Calu3 (cell line): ENCODE measurements around the gene TUBB. TPM values are rescaled to one million over a fixed set of nuclear protein-coding genes. Genes with fewer than 3 reads are reported as not detected.
"Not testable (repeated sequence)": the region's sequence is repeated elsewhere in the genome, so short reads cannot be mapped to it uniquely, and the experiment has no call there.

Source experiments
- BruUV-seq: library from RNA; stranded (reverse); fragments of 400-500 nt; replicated peaks from 2 replicates; lab custom pipeline; 2021; lab: Mats Ljungman, UMichigan
- CTCF ChIA-PET: fragments of 300-600 bp; sonication (Branson Sonifier 250); formaldehyde crosslinking; loops from one replicate; lab custom pipeline; 2022; ENCODE audit warnings: antibody characterized with exemption; lab: Charles Lee
- DNase-seq: peaks from one replicate; pipeline ENCODE4 v3.0.0; 2022
- H3K27ac Mint-ChIP-seq: one replicate; pipeline ENCODE4 v1.8.0; 2022; ENCODE audit warnings: mixed read lengths; ENCODE audit not compliant: unreplicated experiment
- H3K27me3 Mint-ChIP-seq: one replicate; pipeline ENCODE4 v1.8.0; 2022; ENCODE audit warnings: mixed read lengths; ENCODE audit not compliant: unreplicated experiment
- H3K36me3 Mint-ChIP-seq: one replicate; pipeline ENCODE4 v1.8.0; 2022; ENCODE audit warnings: mild to moderate bottlenecking, moderate library complexity, mixed read lengths; ENCODE audit not compliant: insufficient read depth, unreplicated experiment
- H3K4me1 Mint-ChIP-seq: one replicate; pipeline ENCODE4 v1.8.0; 2022; ENCODE audit warnings: mild to moderate bottlenecking, low read depth, mixed read lengths; ENCODE audit not compliant: unreplicated experiment
- H3K4me3 Mint-ChIP-seq: one replicate; pipeline ENCODE4 v1.8.0; 2022; ENCODE audit warnings: mild to moderate bottlenecking, low read depth, moderate library complexity, mixed read lengths; ENCODE audit not compliant: unreplicated experiment
- H3K9me3 Mint-ChIP-seq: one replicate; pipeline ENCODE4 v1.8.0; 2022; ENCODE audit warnings: low read depth, mixed read lengths; ENCODE audit not compliant: unreplicated experiment
- intact Hi-C: fragments of 100-400 bp; cut with micrococcal nuclease; formaldehyde crosslinking; loops from one replicate; pipeline ENCODE4 v1.10.0; 2022; ENCODE audit not compliant: unreplicated experiment
- total RNA-seq: library from RNA; stranded (reverse); gene quantifications from 2 replicates; pipeline ENCODE4 v1.2.3, GENCODE V29; 2022
- TF ChIP-seq, protein P1 (sequence below): fragments of 200-600 bp; IDR thresholded peaks from one replicate; pipeline ENCODE4 v1.8.0; 2022; ENCODE audit warnings: antibody characterized with exemption; ENCODE audit not compliant: unreplicated experiment

Gene TUBB
- total RNA-seq, 1 experiment from 2014 or later: 1,123 TPM

DNA sequence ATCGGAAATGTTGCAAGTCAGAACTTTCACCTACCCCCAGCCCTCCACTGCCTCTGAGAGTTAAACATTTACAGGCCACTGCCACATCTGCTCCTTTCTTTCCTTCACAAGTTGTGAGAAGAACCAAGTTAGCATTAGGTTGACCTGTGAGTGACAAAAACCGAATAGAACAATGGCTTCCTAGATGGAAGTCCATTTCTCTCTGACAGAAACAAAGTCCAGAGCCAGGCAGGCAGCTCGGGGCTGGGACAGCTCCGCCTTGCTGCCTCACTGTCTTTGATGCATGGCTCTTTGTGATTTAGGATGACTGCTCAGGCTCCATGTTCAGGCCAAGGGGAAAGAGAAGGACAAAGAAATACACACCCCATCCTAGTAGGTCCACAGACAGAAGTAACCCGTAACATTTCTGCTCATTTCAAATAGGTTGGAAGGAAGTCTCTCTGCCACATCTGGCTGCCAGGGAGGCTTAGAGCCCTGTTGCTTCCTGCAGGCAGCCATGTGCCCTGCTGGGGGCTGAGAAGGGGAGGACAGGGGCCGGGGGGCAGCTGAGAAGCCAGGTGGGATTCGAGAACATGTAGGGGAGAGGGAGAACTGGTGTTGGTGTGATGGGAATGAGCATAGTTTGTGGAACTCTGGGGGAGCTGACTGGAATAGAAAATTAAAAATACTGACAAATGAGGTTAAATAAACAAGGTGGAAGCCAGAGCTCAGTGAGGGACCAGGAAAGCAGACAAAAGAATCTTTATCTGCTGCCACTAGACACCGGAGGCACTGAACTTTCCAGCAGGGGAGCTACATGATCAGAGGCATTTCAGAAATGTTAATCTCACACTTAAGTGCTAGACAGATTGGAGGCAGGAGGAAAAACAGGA, 43.7 kb downstream of the TUBB start:
- intact Hi-C loops: loop anchor here (1.0 to 2.0 kb wide), 4 partner anchors 12 to 22 kb away; partner anchors contain the start of gene FLOT1
- CTCF ChIA-PET: interaction anchor here (0.6 to 2.3 kb wide), 13 partner anchors 12 to 150 kb away, joined by 3 to 36 read pairs (median 4); partner anchors contain the start of genes IER3 and VARS2

DNA sequence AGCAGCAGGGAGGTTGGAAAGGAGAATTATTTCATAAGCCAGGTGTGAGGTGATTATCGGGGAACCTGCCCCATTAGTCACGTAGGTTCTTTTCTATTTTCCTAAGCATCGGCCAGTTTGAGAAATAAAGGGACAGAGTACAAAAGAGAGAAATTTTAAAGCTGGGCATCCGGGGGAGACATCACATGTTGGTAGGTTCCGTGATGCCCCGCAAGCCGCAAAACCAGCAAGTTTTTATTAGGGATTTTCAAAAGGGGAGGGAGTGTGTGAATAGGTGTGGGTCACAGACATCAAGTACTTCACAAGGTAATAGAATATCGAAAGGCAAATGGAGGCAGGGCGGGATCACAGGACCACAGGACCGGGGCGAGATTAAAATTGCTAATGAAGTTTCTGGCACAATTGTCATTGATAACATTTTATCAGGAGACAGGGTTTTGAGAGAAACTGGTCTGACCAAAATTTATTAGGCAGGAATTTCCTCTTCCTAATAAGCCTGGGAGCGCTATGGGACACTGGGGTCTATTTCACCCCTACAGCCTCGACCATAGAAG, 44.4 kb downstream of the TUBB start:
- Mint-ChIP-seq H3K4me1 (peaks cover 55% of the 10 kb centered on the region), H3K36me3 (peaks cover 24% of the 10 kb centered on the region), H3K27ac (peak overlapping the region; percentile 88), H3K4me3 (peak overlapping the region; percentile 27)
- intact Hi-C loops: loop anchor here (1.0 to 2.0 kb wide), 3 partner anchors 16 to 22 kb away; partner anchors contain the start of gene FLOT1
- BruUV-seq, H3K9me3 Mint-ChIP-seq, H3K27me3 Mint-ChIP-seq, DNase-seq: not testable (repeated sequence)
- CTCF ChIA-PET: interaction anchor here (0.7 to 2.3 kb wide), 12 partner anchors 13 to 149 kb away, joined by 3 to 36 read pairs (median 4); partner anchors contain the start of gene VARS2

More for the DNA sequence above, 43.7 kb downstream of the TUBB start:
- TF ChIP-seq, protein P1, sequence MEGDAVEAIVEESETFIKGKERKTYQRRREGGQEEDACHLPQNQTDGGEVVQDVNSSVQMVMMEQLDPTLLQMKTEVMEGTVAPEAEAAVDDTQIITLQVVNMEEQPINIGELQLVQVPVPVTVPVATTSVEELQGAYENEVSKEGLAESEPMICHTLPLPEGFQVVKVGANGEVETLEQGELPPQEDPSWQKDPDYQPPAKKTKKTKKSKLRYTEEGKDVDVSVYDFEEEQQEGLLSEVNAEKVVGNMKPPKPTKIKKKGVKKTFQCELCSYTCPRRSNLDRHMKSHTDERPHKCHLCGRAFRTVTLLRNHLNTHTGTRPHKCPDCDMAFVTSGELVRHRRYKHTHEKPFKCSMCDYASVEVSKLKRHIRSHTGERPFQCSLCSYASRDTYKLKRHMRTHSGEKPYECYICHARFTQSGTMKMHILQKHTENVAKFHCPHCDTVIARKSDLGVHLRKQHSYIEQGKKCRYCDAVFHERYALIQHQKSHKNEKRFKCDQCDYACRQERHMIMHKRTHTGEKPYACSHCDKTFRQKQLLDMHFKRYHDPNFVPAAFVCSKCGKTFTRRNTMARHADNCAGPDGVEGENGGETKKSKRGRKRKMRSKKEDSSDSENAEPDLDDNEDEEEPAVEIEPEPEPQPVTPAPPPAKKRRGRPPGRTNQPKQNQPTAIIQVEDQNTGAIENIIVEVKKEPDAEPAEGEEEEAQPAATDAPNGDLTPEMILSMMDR: peak; percentile 21
- no peaks in the 10 kb centered on the region for H3K27me3 Mint-ChIP-seq
- H3K9me3 Mint-ChIP-seq: peaks cover 5% of the 10 kb centered on the region
- peak overlapping the region; percentile 27 for H3K4me3 Mint-ChIP-seq
- DNase-seq: peak; percentile 79
- H3K27ac Mint-ChIP-seq: peak overlapping the region; percentile 88
- H3K36me3 Mint-ChIP-seq: peaks cover 17% of the 10 kb centered on the region
- H3K4me1 Mint-ChIP-seq: peaks cover 55% of the 10 kb centered on the region
- BruUV-seq: TSS peak; percentile 73

- not testable (repeated sequence) for H3K9me3 Mint-ChIP-seq, DNase-seq, H3K27me3 Mint-ChIP-seq, H3K4me3 Mint-ChIP-seq, BruUV-seq
- Mint-ChIP-seq H3K36me3 (peaks cover 31% of the 10 kb centered on the region), H3K27ac (peak overlapping the region; percentile 88), H3K4me1 (peaks cover 62% of the 10 kb centered on the region)
- intact Hi-C loops: loop anchor here (2.0 kb wide), 1 partner anchor 17 kb away; no protein-coding TSS in a partner anchor
- CTCF ChIA-PET: interaction anchor here (1.7 kb wide), 1 partner anchor 13 kb away, joined by 6 read pairs; no protein-coding TSS in a partner anchor
Observed at GRCh38 chr6:30765495-30765894, 45.3 kb downstream of the TUBB start.

DNA sequence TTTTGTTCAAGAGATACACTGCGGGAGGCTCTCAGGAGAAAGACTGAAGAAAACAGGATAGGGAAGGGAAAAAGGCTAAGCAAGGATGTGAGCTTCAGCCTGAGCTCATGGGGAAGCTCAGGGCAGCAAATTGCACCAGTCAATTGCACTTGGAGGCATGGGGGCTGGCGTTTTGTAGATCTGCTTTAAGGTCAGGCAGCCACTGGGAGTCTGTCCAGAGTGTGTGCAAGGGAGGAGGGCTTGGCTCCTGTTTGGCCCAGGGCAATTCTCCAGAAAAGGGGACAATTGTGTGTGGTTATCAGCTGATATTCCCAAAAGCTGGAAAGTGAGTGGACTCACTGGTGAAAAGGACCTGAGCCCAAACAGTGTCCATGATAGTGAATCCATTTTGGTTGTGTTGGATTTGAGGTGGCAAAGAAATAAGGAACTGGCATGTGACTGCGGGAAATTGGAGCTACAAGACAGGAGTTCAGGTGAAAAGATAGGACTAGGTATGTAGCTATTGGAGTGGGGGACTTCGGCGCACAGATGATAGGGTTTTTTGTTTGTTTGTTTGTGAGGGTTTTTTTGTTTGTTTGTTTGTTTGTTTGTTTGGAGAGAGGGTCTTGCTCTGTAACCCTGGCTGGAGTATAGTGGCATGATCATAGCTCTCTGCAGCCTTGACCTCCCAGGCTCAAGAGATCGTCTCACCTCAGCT, 46.5 kb downstream of the TUBB start:
- H3K4me3 Mint-ChIP-seq: no peak overlapping the region
- peak overlapping the region; percentile 88 for H3K27ac Mint-ChIP-seq
- peaks cover 5% of the 10 kb centered on the region for H3K9me3 Mint-ChIP-seq
- intact Hi-C loops: no loop called here
- CTCF ChIA-PET: interaction anchor here (0.9 to 1.7 kb wide), 3 partner anchors 14 to 54 kb away, joined by 3 to 6 read pairs (median 4); no protein-coding TSS in a partner anchor
- BruUV-seq: no TSS peak
- no peak for DNase-seq
- H3K36me3 Mint-ChIP-seq: peaks cover 31% of the 10 kb centered on the region
- H3K4me1 Mint-ChIP-seq: peaks cover 70% of the 10 kb centered on the region
- H3K27me3 Mint-ChIP-seq: no peaks in the 10 kb centered on the region
- TF ChIP-seq, protein P1: no peak
